Fibroblast of upper back skin (primary cell): ENCODE data around the gene TBC1D10A.
"Not testable (repeated sequence)": the region's sequence is repeated elsewhere in the genome, so short reads cannot be mapped to it uniquely, and the experiment has no call there.

Source experiments
- DNase-seq: peaks from one replicate; pipeline ENCODE4 v3.0.0-alpha.2; 2013

TBC1D10A gene

GRCh38 chr22:30344447-30345200 is 17.9 kb upstream of the TBC1D10A start:
- DNase-seq, result no peak

DNA sequence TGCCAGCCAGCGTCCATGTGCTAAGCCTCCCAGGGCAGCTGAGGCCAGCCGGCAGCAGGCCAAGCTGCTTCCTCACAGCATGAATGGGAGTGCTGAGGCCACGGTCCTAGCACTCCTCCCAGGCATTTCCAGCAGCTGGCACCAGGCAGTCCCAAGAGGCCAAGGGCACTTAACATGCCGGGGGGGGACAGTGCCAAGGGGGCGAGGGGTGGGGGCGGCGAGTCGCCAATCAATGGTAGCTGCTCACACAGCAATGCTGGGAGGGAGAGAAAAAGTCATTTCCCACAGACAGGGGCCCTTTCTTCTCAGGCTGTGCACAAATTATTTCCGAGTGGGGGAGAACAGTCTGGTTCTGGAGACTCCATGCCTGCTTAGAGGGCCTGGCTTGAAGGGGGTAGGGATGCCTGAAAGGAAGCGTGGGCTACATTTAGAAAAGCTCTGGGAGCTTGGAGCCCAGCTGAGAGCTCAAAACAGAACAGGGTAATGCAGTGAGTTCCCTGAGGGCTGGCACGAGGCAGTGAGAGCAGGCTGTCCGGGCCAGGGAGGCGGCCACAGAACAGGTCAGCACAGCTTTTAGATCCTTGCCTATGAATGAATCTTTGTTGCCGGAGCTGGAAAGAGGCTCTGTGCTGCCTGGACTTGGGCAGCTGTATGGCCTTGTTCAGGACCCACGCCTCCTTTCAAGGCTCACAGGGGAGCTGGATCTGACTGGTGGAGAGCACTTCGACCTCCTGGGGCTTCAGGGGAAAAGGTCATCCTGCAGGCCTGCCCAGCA is 14.4 kb upstream of the TBC1D10A start:
- DNase-seq, result no peak

- no peak for DNase-seq
Observed at GRCh38 chr22:30338802-30339201, 12.1 kb upstream of the TBC1D10A start.

DNA sequence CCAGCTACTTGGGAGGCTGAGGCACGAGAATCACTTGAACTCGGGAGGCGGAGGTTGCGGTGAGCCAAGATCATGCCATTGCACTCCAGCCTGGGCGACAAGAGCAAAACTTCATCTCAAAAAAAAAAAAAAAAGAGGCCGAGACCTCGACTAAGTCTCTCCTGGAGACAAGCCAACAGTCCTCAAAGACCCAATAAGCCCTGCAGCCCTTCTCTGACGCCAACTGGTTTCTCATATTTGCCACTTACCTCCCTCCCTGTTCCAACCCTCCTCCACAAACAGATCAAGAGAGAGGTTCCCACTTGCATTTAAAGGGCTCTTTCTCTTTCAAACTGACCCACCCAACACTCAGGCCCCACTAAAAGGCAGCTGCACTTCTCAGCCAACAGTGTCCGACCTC is 11.6 kb upstream of the TBC1D10A start:
- DNase-seq, result not testable (repeated sequence)

DNA sequence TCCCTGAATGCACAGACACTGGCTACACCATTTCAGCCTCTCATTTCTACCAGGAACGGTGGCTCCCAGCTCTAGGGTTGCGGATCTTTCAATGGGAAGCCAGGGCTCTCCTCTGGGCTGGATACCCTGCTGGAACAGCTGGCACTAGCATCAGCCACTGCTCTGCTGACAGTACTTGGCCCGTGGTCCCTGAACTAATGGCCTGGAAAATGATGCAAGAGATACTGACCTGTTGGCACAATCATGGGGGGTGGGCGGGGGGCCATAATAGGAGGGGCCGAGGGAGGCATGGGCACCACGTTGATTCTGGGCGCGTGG is 10.7 kb upstream of the TBC1D10A start:
- no peak for DNase-seq

DNA sequence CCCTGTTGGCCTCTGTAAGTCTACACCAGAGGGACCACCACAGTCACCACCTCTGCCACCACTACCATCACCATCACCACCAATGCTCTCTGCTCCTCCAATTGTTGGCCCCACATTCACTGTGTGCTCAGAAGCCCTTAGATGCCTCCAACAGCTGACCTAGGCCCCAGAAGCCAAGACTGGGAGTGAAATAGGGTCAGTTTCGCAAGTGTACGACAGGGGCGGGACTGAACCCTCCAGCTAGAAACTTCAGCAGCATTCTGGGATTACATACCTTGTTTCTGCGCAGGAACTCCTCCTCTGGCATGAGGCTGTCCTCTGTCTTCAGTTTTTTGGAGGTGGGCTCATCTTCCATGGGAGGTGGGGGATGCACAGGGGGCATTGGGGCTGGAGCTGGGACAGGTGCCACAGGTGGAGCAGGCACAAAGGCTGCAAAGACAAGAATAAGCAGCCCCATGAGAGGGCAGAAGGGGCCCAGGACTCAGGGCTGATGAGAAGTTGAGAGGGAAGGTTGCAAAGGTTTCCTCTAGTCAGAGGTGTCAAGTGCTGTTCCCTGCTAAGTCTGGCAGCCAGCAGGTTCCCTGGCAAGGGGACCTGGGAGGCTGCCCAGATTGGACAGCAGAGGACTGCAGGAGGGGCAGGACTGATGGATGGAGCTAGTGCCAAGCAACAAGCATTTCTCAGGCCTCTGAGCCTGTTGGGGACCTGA is 10.2 kb upstream of the TBC1D10A start:
- no peak for DNase-seq

- no peak for DNase-seq
Observed at GRCh38 chr22:30335236-30335635, 8.5 kb upstream of the TBC1D10A start.

DNA sequence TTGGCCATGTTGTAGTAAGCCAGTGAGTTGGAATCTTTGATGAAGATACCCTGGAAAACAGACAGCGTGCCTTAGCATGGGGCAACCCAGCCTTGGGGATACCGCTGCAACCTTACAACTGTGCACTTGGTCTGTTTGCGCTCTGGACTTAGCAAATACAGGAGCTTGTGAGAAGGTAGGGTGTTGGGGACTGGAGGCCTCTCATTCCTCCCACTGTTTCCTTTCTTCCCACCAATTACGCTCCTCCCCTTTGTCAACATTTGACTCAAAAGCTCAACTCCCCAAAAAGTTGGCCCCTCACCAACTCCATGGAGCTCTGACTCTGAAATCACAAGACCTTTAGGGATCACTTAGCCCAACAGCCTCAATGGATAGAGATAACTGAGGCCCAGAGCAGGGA is 7.9 kb upstream of the TBC1D10A start:
- no peak for DNase-seq

DNA sequence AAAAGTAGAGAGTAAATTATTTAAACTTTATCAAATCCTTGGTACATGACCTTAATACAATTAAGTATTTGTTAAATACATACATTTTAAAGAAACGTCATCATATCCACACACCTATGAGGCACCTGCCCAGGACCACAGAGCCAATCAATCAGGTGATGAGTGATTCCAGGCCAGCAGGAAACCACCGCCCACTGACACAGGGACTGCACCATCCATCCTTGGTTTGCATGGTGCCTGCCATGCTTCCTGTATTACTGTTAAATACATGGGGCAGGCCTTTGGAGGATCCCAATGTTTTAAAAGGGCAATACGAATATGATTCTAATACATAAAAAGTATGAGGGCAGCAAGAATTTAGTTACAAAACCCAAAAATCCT is 7.0 kb upstream of the TBC1D10A start:
- DNase-seq, result no peak

DNA sequence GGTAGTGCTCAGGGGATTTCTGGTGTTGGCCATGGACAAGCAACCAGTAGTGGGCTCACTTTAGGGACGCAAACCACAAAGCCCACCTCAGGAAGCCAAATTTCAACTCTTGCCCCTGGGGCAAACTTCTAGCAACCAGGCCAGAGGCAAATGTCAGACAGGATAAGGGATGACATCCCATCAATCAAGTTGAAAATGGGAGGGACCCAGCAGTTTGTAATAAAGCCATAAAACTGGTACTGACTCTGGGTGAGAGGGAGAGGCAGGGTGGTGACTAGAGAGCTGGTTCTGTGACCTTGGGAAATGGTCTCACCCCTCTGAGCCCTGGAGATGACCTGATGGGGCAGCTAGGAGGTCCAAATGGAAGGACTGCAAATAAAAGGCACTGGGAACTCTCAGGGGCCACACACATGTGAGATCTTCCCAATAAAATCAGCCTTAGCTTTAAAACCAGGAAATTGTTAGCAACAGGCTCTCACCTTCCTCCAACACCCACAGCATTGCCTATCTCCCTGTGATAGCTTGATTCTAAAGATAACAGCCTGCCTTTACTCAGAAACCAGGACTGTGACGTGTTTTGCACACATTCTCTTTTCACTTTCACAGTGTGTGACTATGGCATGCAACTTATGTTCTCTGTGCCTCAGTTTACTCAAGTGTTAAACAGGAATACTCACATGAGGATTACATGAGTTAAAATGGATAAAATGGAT is 6.4 kb upstream of the TBC1D10A start:
- DNase-seq, result no peak

DNA sequence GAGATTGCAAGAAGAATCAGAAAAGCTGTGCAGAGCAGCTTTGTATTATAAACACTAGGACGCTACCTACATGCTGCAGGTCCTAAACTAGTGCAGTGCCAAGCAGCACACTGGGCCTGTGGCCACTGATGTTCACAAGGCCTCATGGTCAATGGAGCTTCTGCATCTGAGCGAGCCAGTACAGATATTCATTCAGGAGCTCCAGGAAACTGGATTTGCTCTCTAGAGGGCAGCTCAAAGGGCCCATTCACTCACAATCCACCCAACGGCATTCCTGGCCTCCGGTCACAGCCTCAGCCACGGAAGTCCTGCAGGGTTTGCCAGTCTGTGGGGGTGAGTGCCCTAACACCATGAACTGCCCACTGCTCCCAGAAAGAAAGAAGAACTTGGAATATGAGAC is 5.8 kb upstream of the TBC1D10A start:
- no peak for DNase-seq

DNA sequence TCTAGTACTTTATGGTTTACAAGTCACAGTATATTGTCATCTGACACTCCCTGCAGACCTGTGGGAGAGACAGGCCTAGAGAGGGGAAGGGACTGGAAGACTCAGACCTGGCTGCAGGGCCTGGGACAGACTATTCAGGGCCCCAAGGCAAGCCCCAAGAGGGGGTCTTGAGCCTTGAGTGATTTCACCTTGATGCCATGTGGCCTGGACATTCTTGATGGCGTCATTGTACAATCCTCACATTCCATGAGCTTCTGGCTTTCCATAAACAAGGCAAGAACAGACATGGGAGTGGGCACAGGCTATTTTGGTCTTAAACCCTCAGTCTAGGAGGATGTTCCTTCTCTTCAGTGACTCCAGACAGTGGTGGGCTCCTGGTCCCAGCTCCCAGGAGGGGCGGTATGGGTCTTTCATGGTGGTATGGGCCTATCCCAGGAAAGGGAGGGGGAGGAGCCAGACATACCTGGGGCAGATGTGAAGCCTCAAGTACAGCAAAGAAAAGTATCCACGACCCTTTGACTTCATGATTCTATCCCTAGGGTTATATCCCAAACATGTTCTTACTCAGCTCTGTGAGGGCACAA is 1.8 kb upstream of the TBC1D10A start:
- DNase-seq, result no peak

- DNase-seq, result no peak
Observed at GRCh38 chr22:30327864-30328345, 1.2 kb upstream of the TBC1D10A start.

- no peak for DNase-seq
Observed at GRCh38 chr22:30326255-30326705, 461 bp downstream of the TBC1D10A start.

- DNase-seq, result no peak
Observed at GRCh38 chr22:30325724-30326254, 952 bp downstream of the TBC1D10A start.

DNA sequence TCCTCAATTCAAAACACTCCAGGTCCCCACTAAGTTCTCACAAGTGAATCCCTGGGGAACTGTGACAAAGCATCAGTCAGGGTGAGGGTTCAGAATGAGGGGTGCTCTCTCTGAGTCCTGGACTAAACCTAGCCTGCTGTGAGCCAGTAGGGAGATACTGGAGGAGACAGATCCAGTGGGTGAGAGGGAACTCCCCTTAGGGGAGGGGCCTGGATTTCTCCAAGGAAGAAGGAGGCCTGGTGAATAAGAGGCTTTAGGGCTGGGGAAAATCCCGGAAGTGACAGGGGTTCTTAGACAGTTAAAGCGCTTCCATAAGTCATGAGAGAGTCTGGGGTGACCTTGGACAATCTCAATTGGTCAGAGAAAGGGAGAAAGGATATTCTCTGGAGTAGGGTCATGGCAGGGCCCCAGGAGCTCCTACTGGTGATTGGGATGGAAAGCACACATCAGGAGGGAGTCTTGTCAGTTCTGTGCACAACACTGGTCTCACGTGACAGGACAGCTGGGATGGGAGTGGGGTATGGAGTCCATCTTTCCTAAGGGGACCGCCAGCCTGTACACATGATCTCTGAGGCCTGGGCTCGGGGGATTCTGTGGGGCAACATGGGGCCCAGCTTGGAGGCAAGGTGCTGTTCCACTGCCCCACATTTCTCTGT is 1.5 kb downstream of the TBC1D10A start:
- DNase-seq, result peak; percentile 75

DNA sequence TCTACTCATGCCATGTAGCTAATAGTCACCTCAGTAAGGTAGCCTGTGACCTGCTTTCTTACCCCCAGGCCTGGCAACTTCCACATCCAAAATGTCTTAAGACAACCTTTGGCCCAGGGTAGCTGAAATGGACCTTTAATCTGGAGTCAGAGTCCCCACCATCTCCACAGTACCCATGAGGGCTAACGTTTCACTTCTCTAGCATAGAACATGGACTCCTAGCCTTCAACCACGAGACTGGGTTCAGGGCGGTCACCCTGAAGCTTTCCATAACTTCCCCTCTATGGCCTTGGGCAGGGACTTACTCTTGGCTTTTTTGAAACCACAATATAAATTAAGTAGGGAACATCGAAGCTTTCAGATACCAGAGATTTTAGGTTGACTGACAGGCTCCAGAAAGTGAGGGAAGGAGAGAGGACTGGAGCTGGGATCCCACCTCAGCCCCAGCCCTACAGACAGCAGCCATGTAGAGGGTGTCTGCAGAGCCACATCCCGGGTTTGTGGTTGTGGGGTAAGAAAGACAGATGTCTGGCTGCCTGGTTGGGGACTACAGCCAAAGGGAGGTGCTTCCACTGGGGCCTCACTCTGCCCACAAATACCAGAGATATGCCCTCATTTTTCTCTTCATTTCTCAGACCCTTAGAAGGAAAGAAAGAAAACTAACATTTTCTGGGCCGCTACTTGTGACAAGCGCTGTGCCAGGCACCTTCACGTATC is 2.6 kb downstream of the TBC1D10A start:
- peak; percentile 65 for DNase-seq

- no peak for DNase-seq
Observed at GRCh38 chr22:30323246-30323645, 3.5 kb downstream of the TBC1D10A start.

DNA sequence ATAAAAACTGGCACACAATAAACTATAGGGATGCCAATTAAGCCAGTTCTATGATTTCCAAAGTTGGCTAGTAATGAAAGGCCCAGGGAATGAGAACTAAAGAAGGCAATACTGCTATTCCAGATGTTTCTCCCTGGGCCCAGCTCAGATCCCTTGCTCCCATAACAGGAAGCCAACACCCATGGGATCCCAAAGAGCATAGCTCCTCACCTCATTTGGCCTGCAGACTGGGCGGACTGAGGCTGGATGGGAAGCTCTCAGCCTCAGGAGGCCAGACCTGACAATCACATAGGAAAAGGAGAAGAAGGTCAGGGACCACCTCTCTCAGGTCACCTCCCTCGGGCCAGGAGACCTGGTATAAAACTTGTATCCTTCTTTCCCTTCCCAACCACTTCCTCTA is 5.3 kb downstream of the TBC1D10A start:
- DNase-seq, result no peak

DNA sequence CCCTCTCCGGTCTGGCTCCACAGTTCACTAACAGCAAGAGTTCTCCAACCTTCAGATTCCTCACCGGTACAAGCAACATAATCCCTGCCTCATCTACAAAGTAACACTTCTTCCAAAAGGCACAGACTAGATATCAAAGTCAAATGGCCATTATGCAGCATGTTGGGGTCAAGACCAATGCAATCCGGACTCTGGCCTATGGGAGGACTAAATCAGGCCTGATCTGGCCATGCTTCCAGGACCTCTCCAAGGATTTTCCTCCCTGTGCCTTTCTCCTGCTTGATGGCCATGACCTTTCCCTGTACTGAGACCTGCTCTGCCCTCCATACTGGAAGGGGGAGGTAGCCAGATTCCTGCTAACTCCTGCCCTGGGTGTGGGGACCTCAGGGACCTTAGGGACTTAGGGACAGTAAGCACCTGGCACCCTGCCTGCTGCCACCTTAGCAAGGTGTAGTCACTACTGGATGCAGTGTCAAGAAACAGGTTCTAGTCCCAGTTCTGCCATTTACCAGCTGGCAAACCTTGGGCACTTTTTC is 6.7 kb downstream of the TBC1D10A start:
- DNase-seq, result no peak
